Anterior cingulate cortex (tissue), 58 donors: ENCODE measurements around the gene GALNT10.

ENCODE experiments used
- DNase-seq, 58 donors: peaks; one replicate each; lab custom pipeline; 2025; lab: John Stamatoyannopoulos, UW

GALNT10 gene

DNA sequence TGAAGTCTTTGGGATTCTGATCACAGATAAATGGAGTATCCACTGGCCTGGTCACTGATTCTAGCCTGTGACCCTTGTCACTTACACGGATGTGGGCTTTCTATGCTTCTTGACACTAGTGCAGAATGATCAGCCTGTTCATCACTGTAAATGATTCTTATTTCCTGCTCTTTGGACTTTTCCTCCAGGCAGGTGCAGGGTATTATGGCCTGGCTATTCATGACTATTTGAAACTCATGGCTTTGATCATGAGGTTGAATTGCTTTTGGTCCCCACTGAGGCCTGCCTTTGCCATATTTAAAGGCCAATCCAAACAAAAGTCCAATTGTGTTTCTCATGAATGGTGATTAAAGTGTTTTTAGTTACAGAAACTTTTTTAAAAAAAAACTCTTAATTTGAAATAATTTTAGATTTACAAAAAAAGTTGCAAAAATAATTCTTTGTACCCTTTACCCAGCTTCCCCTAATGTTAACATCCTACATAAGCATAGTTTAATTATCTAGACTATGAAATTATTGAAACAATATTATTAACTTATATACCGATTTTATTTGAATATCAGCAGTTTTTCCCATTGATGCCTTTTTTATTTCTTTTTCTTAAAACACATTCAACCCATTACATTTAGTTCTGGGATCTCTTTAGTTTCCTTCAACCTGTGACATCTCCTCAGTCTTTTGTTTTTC, 68.1 kb downstream of the GALNT10 start:
- DNase-seq: no peak

DNA sequence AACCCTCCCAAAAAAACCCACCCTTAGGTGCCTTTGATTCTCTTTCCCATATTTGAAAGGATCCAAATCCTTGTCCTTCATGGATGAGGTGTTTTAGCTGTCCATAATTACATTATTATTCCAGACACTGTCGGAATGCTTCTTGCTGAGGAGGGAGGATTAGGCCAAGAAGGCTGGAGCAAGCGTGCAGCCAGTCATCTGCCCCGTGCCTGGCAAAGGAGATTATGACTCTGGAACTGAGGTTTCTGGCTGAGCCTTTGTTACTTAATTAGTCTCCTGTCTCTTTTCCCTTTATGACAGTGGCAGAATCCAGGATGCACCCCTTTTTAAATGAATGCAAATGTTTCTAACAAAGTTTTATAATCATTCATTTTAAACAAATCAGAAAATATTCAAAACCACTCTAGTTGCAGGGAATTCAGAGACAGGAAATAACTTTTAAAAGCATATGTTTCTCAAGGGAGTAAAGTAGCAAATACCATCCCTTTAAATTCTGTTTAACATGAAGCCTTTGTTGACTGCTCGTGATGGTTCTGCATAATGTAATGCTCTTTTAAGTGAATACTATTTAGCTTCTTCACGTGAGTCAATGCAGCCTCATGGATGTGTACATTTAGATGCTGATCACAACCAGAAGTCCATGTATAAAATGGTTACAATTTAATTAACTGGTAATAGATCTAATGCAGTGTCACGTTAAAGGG, 69.8 kb downstream of the GALNT10 start:
- no peak for DNase-seq

DNA sequence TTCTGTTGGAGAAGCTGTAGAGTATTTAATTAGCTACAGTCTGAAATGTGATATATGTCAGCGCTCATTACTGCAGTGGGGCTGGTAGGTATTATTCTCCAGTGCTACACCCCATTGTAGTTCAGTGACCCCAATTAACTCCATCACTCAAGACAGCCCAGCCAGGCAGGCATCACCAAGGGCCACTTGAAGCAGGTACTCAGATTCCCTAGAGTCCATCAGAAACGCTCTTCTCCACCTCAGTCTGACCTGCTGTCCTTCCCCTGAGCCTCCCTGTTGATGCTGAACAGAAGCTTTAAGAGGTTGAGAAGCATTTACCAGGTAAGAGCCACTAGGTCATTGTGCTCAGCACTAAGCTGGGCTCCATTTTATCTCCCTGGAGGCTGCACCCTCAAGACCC, 71.8 kb downstream of the GALNT10 start:
- DNase-seq: no peak

DNA sequence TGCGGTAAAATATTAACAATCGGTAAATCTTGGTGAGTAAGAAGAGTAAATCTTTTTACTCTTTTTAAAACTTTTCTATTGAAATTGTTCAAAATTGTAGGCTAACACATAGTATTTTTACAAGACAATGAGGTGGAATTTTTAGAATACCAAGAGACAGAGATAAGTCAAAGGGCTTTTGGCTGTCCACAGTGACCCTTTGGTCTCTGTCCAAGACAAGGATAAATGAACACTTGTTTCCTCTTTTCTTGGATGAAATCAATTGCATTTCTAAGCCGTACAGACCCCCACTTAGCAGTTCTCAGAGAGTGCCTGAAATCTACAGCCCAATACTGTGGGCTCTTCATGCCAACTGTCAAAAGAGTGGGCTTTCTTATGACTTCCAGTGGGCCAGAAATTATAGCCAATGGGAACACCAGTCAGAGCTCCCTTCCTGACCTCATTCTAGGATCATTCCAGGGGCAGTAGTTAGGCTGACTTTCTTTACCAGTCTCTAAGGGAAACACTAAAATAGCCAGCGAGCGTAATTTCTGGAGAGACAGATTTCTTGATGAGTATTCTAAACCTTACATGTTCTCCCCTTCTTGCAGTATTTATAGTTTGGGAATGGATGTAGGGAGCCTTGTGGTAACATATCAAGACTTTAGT, 74.1 kb downstream of the GALNT10 start:
- no peak for DNase-seq

DNA sequence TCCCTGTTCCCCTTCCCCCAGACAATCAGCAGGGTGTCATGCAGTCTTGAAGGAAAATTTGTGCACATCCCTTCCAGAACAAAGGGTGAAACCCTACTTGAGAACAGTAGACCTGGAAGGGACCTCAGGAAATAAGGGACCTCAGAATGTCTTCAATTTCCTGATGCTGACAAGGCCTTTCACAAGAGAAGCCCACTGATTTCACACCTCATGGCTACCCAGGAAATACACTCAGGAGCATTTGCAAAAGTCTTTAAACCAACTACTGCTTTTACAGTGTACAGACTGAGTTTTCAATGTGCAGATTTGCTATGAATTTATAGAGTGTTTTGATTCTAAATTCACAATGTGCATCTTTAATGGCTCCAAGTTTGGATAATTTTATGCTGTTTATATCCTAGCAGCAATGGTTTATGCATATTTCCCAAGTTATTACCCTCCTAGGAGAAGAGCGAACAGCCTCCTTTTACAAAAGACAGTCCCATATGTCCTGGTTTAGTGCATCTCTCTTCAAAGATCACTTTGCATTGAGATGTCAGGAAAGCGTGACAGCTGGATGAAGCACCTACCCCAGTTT, 74.8 kb downstream of the GALNT10 start:
- DNase-seq: no peak

DNA sequence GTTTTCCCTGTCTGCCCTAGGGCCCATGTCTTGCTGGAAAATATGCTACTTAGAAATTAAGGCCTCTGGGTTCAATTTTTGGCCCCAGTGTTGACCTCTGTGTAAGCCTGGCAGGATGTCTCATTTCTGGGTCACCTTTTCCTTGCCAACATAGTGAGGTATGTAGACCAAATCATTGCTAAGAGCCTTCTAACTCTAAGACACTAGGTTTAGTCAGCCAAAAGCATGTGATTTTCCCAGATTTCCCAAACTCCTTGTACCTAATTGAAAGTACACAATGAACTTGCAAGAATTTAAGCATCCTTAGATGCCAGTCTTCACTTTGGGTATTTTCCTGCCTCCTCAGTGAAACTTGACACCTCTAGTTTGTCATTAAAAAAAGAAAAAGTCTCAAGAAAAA, 77.0 kb downstream of the GALNT10 start:
- no peak for DNase-seq

DNA sequence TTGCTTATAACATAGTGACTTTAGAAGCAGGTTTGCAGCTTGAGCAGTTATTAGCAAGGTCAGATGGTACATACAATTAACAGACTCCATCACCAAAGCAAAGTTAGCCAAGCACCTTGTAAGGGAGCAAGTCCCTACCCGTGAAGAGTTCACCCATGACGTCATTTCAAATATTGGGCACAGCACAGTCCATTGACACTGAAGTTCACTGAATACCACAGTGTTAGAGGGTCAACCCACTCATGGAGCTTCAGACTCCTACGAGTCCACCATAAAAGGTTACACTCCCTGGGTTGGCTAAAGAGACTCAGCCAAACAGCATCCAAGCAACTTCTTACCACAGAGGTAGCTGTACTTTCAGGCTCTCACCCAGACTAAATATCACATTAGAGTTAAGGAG, 77.5 kb downstream of the GALNT10 start:
- DNase-seq: no peak

DNA sequence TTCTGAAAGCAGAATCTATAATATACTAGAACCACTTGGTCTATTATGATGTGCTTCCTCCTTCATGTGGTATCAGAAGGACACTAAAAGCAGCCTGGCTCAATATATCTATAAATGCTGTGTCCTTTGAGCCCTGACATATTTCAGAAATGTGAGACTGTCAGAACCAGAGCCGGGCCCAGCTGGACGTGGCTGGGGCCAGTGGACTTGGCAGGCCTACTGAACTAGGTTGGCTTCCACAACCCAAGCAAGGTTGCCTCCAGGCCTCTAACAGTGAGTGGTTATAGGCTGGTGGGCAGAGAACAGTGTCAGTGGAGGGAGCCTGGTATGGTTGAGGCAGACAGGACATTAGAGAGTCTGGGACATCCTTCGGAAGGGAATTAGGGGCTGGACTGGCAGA, 78.9 kb downstream of the GALNT10 start:
- DNase-seq: no peak

DNA sequence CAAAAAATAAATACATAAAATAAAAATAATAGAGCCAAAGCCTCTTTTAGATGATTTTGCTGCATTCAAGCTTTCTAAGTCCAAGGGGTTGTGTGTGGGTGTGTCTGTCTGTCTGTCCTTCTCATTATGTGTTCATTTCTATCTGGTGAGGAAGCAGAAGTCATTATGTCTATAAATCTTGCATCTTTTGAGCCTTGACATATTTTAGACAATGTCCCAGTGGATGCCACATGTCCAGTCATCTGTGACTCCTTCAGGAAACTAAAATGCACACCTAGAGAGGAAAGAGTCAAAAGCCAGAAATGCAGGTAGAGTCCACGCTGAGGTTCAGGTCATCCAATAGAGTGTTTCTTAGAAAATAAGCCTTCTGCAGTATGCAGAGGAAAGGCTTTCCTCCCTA, 80.9 kb downstream of the GALNT10 start:
- DNase-seq: no peak

DNA sequence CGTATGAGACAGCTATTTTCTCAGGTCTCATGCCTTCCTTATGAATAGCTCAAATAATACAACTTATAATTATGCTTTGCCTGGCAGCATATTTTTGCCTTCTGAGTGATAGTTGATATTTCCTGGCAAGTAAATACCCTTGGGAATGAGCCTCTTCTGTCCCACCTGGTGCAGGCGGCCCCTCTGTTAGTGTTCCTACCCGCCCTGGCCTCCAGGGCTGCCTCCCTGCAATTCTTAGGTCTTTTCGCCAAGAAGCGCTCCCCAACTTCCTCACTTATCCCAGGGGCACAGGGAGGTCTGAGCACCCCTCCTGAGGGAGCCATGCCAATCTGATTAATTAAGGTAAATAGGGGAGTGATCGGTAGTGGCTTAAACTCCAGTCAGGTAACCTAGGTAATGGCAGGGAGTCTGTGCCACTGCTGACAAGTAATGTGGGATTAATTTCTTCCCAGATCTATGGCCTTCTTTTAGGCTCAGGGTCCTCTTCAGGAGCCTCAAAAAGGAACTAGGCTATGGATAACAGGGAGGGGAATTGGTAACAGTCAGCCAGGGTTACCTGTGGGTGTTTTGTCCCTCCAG, 81.5 kb downstream of the GALNT10 start:
- no peak for DNase-seq

DNA sequence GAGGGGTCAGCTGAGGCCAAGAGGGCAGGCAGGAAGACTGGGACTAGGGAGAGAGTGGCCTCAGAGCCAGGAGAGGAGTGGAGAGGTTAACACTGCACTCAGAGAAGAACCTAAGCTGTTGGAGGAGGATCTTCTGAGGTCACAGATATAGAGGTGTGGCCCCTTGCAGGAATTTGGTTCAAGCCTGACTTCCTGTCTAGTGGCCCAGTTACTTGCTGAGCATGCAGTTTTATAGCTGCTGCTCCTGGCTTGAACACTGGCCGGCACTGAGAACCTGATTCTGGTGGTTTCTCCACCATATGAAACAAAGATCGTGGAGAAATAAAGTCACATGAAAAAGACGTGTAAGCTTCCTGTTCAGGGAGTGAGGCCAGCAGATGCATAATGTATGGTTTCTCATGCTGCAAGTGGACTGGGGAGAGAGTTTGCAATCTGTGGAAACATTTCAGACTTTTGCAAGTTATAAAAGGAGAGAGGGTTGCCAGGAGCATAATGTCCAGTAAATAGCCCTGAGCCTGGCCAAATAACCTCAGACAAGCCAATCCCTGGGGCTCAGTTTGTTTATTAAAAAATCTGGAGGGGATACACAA, 82.6 kb downstream of the GALNT10 start:
- peak in 4 of 58 donors; percentile 4 to 51 (median 14) for DNase-seq

DNA sequence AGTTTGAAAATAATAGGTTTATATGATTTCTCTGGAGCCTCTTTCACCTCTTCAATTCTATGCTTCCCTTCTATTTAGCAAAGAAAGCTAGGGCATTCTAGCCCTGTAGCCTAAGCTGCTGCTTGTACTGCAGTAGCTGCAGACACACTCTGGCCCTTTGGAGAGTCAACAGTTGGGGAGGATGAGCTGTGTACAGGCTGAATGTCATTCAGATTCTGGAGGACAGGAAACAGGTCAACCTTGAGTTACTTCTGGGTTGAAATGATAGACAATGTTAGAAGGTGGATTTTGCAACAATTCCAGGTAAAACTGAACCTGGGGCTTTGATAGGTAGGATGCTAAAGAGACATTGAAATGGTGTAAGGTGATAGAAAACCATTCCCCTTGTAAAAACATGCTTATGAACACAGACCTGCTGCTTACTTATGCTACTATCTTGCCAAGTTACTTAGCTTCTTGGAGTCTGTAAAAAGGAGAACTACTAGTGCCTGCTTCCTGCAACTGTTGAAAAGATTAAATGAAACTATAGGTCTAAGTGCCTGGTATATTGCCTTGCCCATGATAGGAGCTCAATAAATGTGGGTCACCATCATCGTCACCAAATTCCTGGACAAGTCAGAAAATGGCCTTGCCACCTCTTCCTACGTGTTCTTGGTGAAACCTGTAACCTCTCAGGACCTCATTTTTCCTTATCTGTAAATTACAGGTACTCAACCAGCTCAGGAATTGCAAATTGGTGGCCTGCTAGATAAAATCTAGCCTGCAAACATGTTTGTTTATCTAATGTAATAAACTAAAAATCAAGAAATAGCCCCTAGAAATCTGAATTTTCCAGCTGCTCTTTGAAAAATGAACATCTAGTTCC, 83.7 kb downstream of the GALNT10 start:
- DNase-seq: no peak

DNA sequence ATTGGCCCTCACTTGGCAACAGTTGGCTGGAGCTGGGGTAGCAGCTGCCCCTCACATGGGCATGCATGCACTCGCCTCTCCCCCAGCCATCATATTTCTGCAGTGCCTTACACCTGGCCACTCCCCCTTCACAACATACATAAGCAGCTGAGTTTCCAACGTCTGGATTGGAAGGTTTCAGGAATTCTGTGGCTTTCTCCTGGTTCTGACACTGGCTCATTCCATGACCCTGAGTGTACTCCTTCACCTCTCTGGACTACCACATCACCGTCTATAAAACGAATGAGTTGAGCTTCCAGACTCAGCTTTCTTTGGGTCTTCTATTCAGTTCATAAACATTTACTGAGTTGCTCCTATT, 84.3 kb downstream of the GALNT10 start:
- no peak for DNase-seq

DNA sequence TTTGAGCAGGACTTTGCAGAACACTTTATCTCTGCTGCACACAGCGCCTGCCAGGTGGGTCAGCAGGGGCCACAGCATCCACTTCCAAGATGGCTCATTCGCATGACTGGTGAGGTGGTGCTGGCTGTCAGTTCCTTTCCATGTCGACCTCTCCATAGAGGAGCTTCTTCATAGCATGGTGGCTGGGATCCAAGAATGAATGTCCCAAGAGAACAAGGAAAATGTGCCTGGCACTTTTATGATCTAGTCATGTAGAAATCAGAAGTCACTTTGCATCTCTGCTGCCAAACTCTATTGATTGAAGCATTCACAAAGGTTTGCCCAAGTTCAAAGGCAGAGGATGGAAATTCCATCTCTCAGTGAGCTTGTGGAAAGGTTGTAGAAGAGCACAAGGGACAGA, 85.0 kb downstream of the GALNT10 start:
- DNase-seq: no peak

DNA sequence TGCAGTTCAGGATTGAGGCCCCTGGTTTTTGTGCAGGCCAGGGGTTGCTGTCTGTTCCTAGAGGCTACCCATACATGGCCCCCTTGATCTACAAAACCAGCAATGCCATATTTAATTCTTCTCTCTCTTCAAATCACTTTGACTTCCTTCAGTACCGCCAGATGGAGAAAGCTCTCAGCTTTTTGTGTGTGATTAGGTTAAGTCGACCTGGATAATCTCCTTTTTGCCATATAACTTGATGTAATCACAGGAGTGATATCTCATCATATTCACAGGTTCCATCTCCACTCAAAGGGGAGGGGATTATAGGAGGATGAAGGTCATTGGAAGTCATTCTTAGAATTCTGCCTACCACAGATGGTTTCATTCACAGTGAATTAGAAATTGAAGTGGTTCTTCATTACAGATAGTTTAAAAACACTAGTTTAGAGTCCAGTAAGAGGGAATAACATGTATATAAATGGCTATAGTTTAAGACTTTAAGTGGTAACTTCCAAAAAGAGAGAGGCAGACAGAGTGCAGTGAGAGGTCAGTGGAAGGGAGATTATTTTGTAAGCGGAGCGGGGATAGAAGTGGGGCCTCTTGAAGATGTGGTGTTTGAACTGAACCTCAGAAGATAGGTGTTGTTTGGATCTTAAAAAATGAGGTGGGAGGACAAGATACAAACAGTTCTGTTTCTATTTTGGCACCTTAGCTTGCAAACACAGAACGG, 85.9 kb downstream of the GALNT10 start:
- DNase-seq: no peak

DNA sequence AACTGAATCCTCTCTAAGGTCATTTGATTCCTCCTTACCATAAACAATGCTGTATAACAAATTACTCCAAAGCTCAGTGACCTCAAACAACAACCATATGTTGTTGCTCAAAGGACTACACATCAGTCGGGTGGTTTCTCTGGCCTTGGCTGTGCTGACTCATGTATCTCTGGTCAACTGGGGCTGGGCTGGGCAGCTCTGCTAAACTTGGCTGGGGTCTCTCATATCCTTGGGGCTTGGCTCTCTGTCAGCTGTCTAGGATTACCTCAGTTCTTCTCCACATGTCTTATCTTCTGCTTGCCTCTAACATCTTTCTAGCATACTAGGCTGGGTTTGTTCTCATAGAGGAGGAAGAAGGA, 86.4 kb downstream of the GALNT10 start:
- peak in 1 of 58 donors; percentile 33 for DNase-seq

DNA sequence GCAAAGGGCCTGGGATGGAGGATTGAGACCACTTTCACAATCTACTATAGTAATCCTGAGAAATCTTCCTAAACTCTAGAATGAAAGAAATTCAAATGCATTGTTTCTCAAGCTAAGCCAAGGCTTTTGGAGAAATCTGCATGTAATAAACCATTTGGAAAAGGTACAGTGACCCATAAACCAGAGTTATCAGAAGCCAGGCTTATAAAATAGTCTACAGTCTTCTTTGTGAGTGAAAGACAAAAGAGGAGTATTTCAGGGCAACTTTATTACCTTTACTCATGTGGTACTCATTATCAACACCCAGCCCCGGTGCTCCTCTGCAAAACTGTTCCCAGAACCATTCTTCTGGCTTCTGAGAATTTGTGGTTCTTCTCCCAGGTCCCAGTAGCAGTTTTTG, 87.0 kb downstream of the GALNT10 start:
- DNase-seq: no peak

DNA sequence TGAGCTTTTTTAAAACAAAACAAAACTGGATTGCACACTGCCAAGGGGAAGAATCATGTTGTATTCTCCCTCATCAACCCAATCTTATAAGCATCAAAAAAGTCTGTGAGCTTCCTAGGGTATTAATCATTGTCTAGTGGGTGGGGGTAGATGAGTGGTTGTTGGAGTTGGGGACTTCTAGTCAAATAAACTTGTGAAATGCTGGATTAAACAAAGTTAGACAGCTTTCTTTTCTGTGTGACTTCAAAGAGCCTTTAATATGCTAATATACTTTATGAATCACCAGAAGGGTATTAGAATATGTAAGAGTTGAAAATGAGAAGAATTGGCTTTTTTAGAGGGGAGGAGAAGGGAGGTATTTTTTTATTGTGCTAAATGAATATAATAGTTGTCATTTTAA, 87.7 kb downstream of the GALNT10 start:
- DNase-seq: no peak

DNA sequence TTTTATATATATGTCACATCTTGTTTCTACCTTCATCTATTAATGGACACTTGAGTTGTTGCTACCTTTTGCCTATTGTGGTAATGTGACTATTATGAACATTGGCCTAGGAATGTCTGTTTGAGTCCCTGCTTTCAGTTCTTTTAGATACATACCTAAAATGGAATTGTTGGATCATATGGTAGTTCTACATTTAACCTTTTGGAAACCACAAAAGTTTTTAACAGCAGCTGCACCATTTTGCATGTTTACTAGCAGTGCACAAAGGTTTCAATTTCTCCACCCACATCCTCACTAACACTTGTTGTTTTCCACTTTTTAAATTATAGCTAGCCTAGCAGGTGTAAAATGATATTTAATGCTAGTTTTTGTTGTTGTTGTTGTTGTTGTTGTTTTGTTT, 88.4 kb downstream of the GALNT10 start:
- no peak for DNase-seq
